H9 (cell line): ENCODE measurements around the gene TARBP1. TPM values are rescaled to one million over a fixed set of nuclear protein-coding genes. Genes with fewer than 3 reads are reported as not detected.

ENCODE experiments used
- DNase-seq: peaks from one replicate; pipeline ENCODE4 v3.0.0-alpha.2; 2017
- H2AFZ ChIP-seq: one replicate; pipeline ENCODE4 v1.6.1; 2013; ENCODE audit warnings: mild to moderate bottlenecking, low read length, control low read depth, moderate library complexity
- H2AK5ac ChIP-seq: 2 replicates; pipeline ENCODE4 v1.6.1; 2013; ENCODE audit warnings: low read length, control low read depth, mixed read lengths; ENCODE audit not compliant: insufficient read length
- H2BK120ac ChIP-seq: one replicate; pipeline ENCODE4 v1.6.1; 2013; ENCODE audit warnings: low read depth, mild to moderate bottlenecking, low read length, control low read depth, inconsistent platforms; ENCODE audit not compliant: poor library complexity, severe bottlenecking
- H2BK12ac ChIP-seq: 2 replicates; pipeline ENCODE4 v1.6.1; 2013; ENCODE audit warnings: low read length, control low read depth, mixed read lengths, low read depth; ENCODE audit not compliant: insufficient read length
- H2BK15ac ChIP-seq: 2 replicates; pipeline ENCODE4 v1.6.1; 2013; ENCODE audit warnings: low read depth, low read length, control low read depth
- H2BK20ac ChIP-seq: one replicate; pipeline ENCODE4 v1.6.1; 2013; ENCODE audit warnings: low read depth, mild to moderate bottlenecking, low read length, control low read depth, inconsistent platforms; ENCODE audit not compliant: poor library complexity, severe bottlenecking
- H2BK5ac ChIP-seq: 2 replicates; pipeline ENCODE4 v1.6.1; 2013; ENCODE audit warnings: low read length, control low read depth, mixed read lengths; ENCODE audit not compliant: insufficient read length
- H3K14ac ChIP-seq: 2 replicates; pipeline ENCODE4 v1.6.1; 2013; ENCODE audit warnings: low read length, control low read depth; ENCODE audit not compliant: insufficient read depth
- H3K18ac ChIP-seq: 2 replicates; pipeline ENCODE4 v1.6.1; 2013; ENCODE audit warnings: low read depth, mild to moderate bottlenecking, mixed read lengths, low read length, control low read depth; ENCODE audit not compliant: insufficient read length
- H3K23ac ChIP-seq: 2 replicates; pipeline ENCODE4 v1.6.1; 2013; ENCODE audit warnings: low read length, control low read depth, mixed read lengths, low read depth; ENCODE audit not compliant: insufficient read length
- H3K23me2 ChIP-seq: 2 replicates; pipeline ENCODE4 v1.6.1; 2013; ENCODE audit warnings: low read depth, mild to moderate bottlenecking, mixed read lengths, low read length, control low read depth; ENCODE audit not compliant: insufficient read length, poor library complexity, severe bottlenecking
- H3K27ac ChIP-seq: 2 replicates; pipeline ENCODE4 v1.5.1; 2013; ENCODE audit warnings: low read length, control low read depth, mixed read lengths, low read depth; ENCODE audit not compliant: insufficient read length
- H3K27me3 ChIP-seq: 2 replicates; pipeline ENCODE4 v1.6.1; 2013; ENCODE audit warnings: low read length, control low read depth, inconsistent platforms; ENCODE audit not compliant: insufficient read depth
- H3K4ac ChIP-seq: 2 replicates; pipeline ENCODE4 v1.6.1; 2013; ENCODE audit warnings: low read depth, mild to moderate bottlenecking, control low read depth, inconsistent platforms, low read length, moderate library complexity
- H3K4me1 ChIP-seq: 2 replicates; pipeline ENCODE4 v1.6.1; 2013; ENCODE audit warnings: low read length, control low read depth, inconsistent platforms; ENCODE audit not compliant: insufficient read depth
- H3K4me2 ChIP-seq: 2 replicates; pipeline ENCODE4 v1.6.1; 2013; ENCODE audit warnings: low read length, control low read depth, mixed read lengths; ENCODE audit not compliant: insufficient read length, insufficient read depth
- H3K56ac ChIP-seq: 2 replicates; pipeline ENCODE4 v1.6.1; 2013; ENCODE audit warnings: low read depth, mild to moderate bottlenecking, mixed read lengths, low read length, control low read depth; ENCODE audit not compliant: insufficient read length
- H3K79me1 ChIP-seq: 2 replicates; pipeline ENCODE4 v1.6.1; 2013; ENCODE audit warnings: low read depth, mild to moderate bottlenecking, moderate library complexity, low read length, control low read depth, inconsistent platforms; ENCODE audit not compliant: insufficient read depth, poor library complexity, severe bottlenecking
- H3K79me2 ChIP-seq: 2 replicates; pipeline ENCODE4 v1.6.1; 2013; ENCODE audit warnings: low read length, control low read depth, inconsistent platforms; ENCODE audit not compliant: insufficient read depth
- H3K9ac ChIP-seq: 2 replicates; pipeline ENCODE4 v1.6.1; 2013; ENCODE audit warnings: low read length, control low read depth, mixed read lengths; ENCODE audit not compliant: insufficient read length; ENCODE audit errors: extremely low read depth
- H3K9me3 ChIP-seq: one replicate; pipeline ENCODE4 v1.6.1; 2013; ENCODE audit warnings: low read depth, low read length, inconsistent platforms; ENCODE audit not compliant: control insufficient read depth
- H3T11ph ChIP-seq: one replicate; pipeline ENCODE4 v1.6.1; 2013; ENCODE audit warnings: mild to moderate bottlenecking, low read length, control low read depth, inconsistent platforms
- H4K20me1 ChIP-seq: one replicate; pipeline ENCODE4 v1.6.1; 2013; ENCODE audit not compliant: control insufficient read depth, insufficient read length, insufficient read depth
- H4K5ac ChIP-seq: 2 replicates; pipeline ENCODE4 v1.6.1; 2013; ENCODE audit warnings: low read depth, mild to moderate bottlenecking, mixed read lengths, low read length, control low read depth; ENCODE audit not compliant: insufficient read length
- H4K8ac ChIP-seq: replicated peaks from 2 replicates; pipeline ENCODE4 v1.6.1; 2013; ENCODE audit warnings: low read length, control low read depth, mixed read lengths, low read depth; ENCODE audit not compliant: insufficient read length
- H4K91ac ChIP-seq: 2 replicates; pipeline ENCODE4 v1.6.1; 2013; ENCODE audit warnings: low read depth, mild to moderate bottlenecking, moderate library complexity, mixed read lengths, low read length, control low read depth; ENCODE audit not compliant: insufficient read length
- H3K27ac Mint-ChIP-seq, 3 experiments: 2 replicates in 2 of 3; 3 replicates in 1 of 3; pipeline ENCODE4 v1.8.0; 2020 to 2021; ENCODE audit warnings: mixed read lengths in 3 of 3, mild to moderate bottlenecking in 1 of 3, moderate library complexity in 1 of 3
- H3K27me3 Mint-ChIP-seq: 2 replicates; pipeline ENCODE4 v1.8.0; 2021; ENCODE audit warnings: low read depth, mild to moderate bottlenecking, moderate library complexity, mixed read lengths
- H3K36me3 Mint-ChIP-seq, 3 experiments: 2 replicates in 2 of 3; 3 replicates in 1 of 3; pipeline ENCODE4 v1.8.0; 2020 to 2021; ENCODE audit warnings: low read depth in 3 of 3, mixed read lengths in 3 of 3; ENCODE audit not compliant: insufficient read depth in 1 of 3
- H3K4me1 Mint-ChIP-seq, 2 experiments: 2 replicates each; pipeline ENCODE4 v1.8.0; 2020; ENCODE audit warnings: mixed read lengths in 2 of 2
- H3K4me3 Mint-ChIP-seq, 2 experiments: 2 replicates in 1 of 2; 3 replicates in 1 of 2; pipeline ENCODE4 v1.8.0; 2020 to 2021; ENCODE audit warnings: mild to moderate bottlenecking in 2 of 2, mixed read lengths in 2 of 2, moderate library complexity in 1 of 2
- H3K9me3 Mint-ChIP-seq, 2 experiments: 2 replicates in 1 of 2; 3 replicates in 1 of 2; pipeline ENCODE4 v1.8.0; 2020; ENCODE audit warnings: mild to moderate bottlenecking in 2 of 2, mixed read lengths in 2 of 2, moderate library complexity in 1 of 2
- CTCF ChIP-seq: fragments of 200-600 bp; sonication (generic); conservative IDR thresholded peaks from 3 replicates; pipeline ENCODE4 v1.8.0; 2021; ENCODE audit warnings: antibody characterized with exemption, mild to moderate bottlenecking
- WGBS: extraction: QIAGEN DNeasy Blood & Tissue Kit; methylation state at CpG from one replicate; pipeline ENCODE4 v1.1.7; 2013; ENCODE audit warnings: missing lambda C conversion rate, low lambda C conversion rate, mixed read lengths; ENCODE audit not compliant: insufficient read length; ENCODE audit errors: extremely low coverage; 5-methylcytosine and 5-hydroxymethylcytosine counted together
- total RNA-seq: library from RNA; stranded (reverse); gene quantifications from 2 replicates; pipeline ENCODE4 v1.2.1, GENCODE V29; 2021

TARBP1 gene
- total RNA-seq, 1 experiment from 2014 or later: 20.2 TPM

- Mint-ChIP-seq H3K4me1 (no peaks in the 10 kb centered on the region), H3K27me3 (no peaks in the 10 kb centered on the region), H3K27ac (peak overlapping the region in 1 of 3 experiments; percentile 19; a peak in 1 of 7 replicates), H3K9me3 (peaks cover 11 to 12% of the 10 kb centered on the region in 2 experiments), H3K36me3 (peaks cover 23 to 49% (median 36%) of the 10 kb centered on the region in 3 experiments), H3K4me3 (no peak overlapping the region)
- no peaks in the 10 kb centered on the region for H4K20me1 ChIP-seq
- H3K9me3 ChIP-seq: no peaks in the 10 kb centered on the region
- no peak overlapping the region for H3K4me2 ChIP-seq
- no peak overlapping the region for H2AK5ac ChIP-seq
- H4K5ac ChIP-seq: no peak overlapping the region
- no peaks in the 10 kb centered on the region for H3K23me2 ChIP-seq
- no peak overlapping the region for H3K56ac ChIP-seq
- DNase-seq: no peak
- no peak overlapping the region for H2BK12ac ChIP-seq
- no peak overlapping the region for H3K4ac ChIP-seq
- no peak overlapping the region for H3K18ac ChIP-seq
- H3K79me2 ChIP-seq: no peaks in the 10 kb centered on the region
- no peak overlapping the region for H3K14ac ChIP-seq
- no peak overlapping the region for H3T11ph ChIP-seq
- H2BK5ac ChIP-seq: no peak overlapping the region
- no peaks in the 10 kb centered on the region for H3K27me3 ChIP-seq
- no peak overlapping the region for H3K23ac ChIP-seq
- no CpG with 5 or more reads among the region's 8 CpGs for WGBS
- H3K79me1 ChIP-seq: no peaks in the 10 kb centered on the region
- H3K9ac ChIP-seq: no peak overlapping the region
- no peak overlapping the region for H2AFZ ChIP-seq
- H3K4me1 ChIP-seq: no peaks in the 10 kb centered on the region
- no peak overlapping the region for H4K8ac ChIP-seq
- H2BK15ac ChIP-seq: no peak overlapping the region
- no peak overlapping the region for H2BK120ac ChIP-seq
- no peak for TF ChIP-seq CTCF
- no peak overlapping the region for H2BK20ac ChIP-seq
- H3K27ac ChIP-seq: no peak overlapping the region
- H4K91ac ChIP-seq: no peak overlapping the region
These were observed 43.4 kb downstream of the TARBP1 start for GRCh38 chr1:234435620-234436019.
